Hepatocyte (in vitro differentiated cells): Measurements from ENCODE around the gene CYTL1. TPM values are rescaled to one million over a fixed set of nuclear protein-coding genes. Genes with fewer than 3 reads are reported as not detected.

ENCODE experiments used
- DNase-seq: peaks from one replicate; pipeline ENCODE4 v3.0.0-alpha.2; 2016; ENCODE audit warnings: low spot score
- H2AFZ ChIP-seq: fragments of 200-600 bp; sonication (generic); 2 replicates; pipeline ENCODE4 v1.6.0; 2016; ENCODE audit warnings: antibody characterized with exemption, mild to moderate bottlenecking
- H3K27ac ChIP-seq: fragments of 200-600 bp; sonication (generic); 2 replicates; pipeline ENCODE4 v1.5.1; 2016; ENCODE audit warnings: mild to moderate bottlenecking
- H3K27me3 ChIP-seq: fragments of 200-600 bp; sonication (generic); 2 replicates; pipeline ENCODE4 v1.6.1; 2016
- H3K36me3 ChIP-seq: fragments of 200-600 bp; sonication (generic); replicated peaks from 2 replicates; pipeline ENCODE4 v1.5.1; 2016; ENCODE audit warnings: low read depth; ENCODE audit not compliant: insufficient read depth
- H3K4me1 ChIP-seq: fragments of 200-600 bp; sonication (generic); 2 replicates; pipeline ENCODE4 v1.5.1; 2016; ENCODE audit warnings: mild to moderate bottlenecking, moderate library complexity; ENCODE audit not compliant: insufficient read depth
- H3K4me2 ChIP-seq: fragments of 200-600 bp; sonication (generic); 2 replicates; pipeline ENCODE4 v1.6.0; 2016
- H3K4me3 ChIP-seq: fragments of 200-600 bp; sonication (generic); 2 replicates; pipeline ENCODE4 v1.5.1; 2016; ENCODE audit warnings: mild to moderate bottlenecking
- H3K79me2 ChIP-seq: fragments of 200-600 bp; sonication (generic); 2 replicates; pipeline ENCODE4 v1.6.0; 2017; ENCODE audit warnings: mild to moderate bottlenecking
- H3K9me2 ChIP-seq: fragments of 200-600 bp; sonication (generic); replicated peaks from 2 replicates; pipeline ENCODE4 v1.6.0; 2017; ENCODE audit warnings: mild to moderate bottlenecking; ENCODE audit not compliant: insufficient read depth
- H3K9me3 ChIP-seq: fragments of 200-600 bp; sonication (generic); 2 replicates; pipeline ENCODE4 v1.5.1; 2016; ENCODE audit warnings: low read depth, mild to moderate bottlenecking
- H4K20me1 ChIP-seq: fragments of 200-600 bp; sonication (generic); 2 replicates; pipeline ENCODE4 v1.6.0; 2016; ENCODE audit warnings: mild to moderate bottlenecking; ENCODE audit not compliant: insufficient read depth, poor library complexity, severe bottlenecking
- CTCF ChIP-seq: fragments of 200-600 bp; sonication (generic); IDR thresholded peaks from 2 replicates; pipeline ENCODE4 v1.5.1; 2016; ENCODE audit warnings: antibody characterized with exemption, mild to moderate bottlenecking; ENCODE audit not compliant: poor library complexity
- EZH2 ChIP-seq: fragments of 200-600 bp; sonication (generic); IDR thresholded peaks from 2 replicates; pipeline ENCODE4 v1.6.1; 2016; ENCODE audit warnings: antibody characterized with exemption, mild to moderate bottlenecking, borderline replicate concordance
- EZH2phosphoT487 ChIP-seq: fragments of 200-600 bp; sonication (generic); IDR thresholded peaks from one replicate; pipeline ENCODE4 v1.6.1; 2018; ENCODE audit warnings: antibody characterized with exemption, mild to moderate bottlenecking, low read depth, moderate library complexity; ENCODE audit not compliant: unreplicated experiment, severe bottlenecking
- WGBS: methylation state at CpG from one replicate; pipeline ENCODE4 v1.1.6; 2016; ENCODE audit warnings: low lambda C conversion rate; ENCODE audit errors: missing lambda C conversion rate; 5-methylcytosine and 5-hydroxymethylcytosine counted together
- polyA plus RNA-seq: library from polyadenylated mRNA; unstranded; fragments of >200 nt; fragmentation: Nextera tagmentation; extraction: Ambion mirVana; gene quantifications from 2 replicates; pipeline ENCODE4 v1.2.1, GENCODE V29; 2016
- total RNA-seq: library from RNA; depleted of rRNA; stranded (reverse); fragments of >200 nt; gene quantifications from 2 replicates; pipeline ENCODE4 v1.2.3, GENCODE V29; 2014

The CYTL1 gene
- total and polyA plus RNA-seq, 2 experiments from 2014 or later, result 37.4 to 55.4 TPM

DNA sequence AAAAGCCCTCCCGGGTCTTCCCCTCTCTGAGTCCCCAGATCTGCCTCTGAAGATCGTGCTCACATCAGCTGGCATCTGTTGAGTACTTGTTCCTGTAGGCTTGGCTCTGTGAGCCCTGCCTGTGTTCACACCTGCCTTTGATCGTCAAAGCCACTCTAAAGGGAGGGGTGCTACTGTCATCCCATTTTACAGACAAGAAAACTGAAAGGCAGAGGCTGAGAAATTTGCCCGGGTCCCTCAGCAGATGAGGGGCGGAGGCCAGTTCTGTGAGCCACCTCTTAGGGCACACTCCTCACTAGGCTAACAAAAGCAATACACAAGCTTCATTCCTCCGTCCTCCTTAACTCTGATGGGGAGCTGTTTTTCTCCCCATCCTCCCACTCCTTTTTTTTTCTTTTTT lies 655 bp downstream of the CYTL1 start:
- H3K79me2 ChIP-seq, result no peaks in the 10 kb centered on the region
- H3K27ac ChIP-seq, result peak overlapping the region; percentile 6
- H3K4me1 ChIP-seq, result no peaks in the 10 kb centered on the region
- no peak for DNase-seq
- no peak overlapping the region for H2AFZ ChIP-seq
- no peaks in the 10 kb centered on the region for H3K36me3 ChIP-seq
- no peaks in the 10 kb centered on the region for H3K9me2 ChIP-seq
- no peak overlapping the region for H3K4me3 ChIP-seq
- H3K9me3 ChIP-seq, result no peaks in the 10 kb centered on the region
- WGBS, result 50% methylated on average over 6 of the region's 6 CpGs
- TF ChIP-seq CTCF (no peak), EZH2phosphoT487 (no peak), EZH2 (no peak)
- peaks cover 5% of the 10 kb centered on the region for H3K27me3 ChIP-seq
- H4K20me1 ChIP-seq, result no peaks in the 10 kb centered on the region
- H3K4me2 ChIP-seq, result peak overlapping the region; percentile 73

DNA sequence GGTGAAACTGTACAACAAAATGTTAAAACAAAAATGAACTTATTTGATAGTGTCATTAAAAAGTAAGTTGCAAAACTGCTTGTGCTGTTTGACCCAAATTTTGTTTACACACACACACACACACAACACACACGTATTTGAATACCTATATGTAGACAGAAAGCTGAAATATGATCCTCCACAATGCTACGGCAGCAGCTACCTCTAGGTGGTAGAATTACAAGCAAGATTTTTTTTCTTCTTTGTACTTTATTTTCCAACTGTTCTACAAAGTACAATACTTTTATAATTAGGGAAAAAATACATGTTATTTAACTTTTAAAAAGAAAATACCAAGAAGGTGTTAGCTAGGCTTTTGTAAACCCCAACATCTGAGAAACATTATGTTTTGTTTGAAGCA lies 1.2 kb downstream of the CYTL1 start:
- TF ChIP-seq EZH2, result no peak
- TF ChIP-seq CTCF, result peak; percentile 33
- Histone ChIP-seq H3K27me3 (peaks cover 5% of the 10 kb centered on the region), H2AFZ (no peak overlapping the region), H3K4me2 (peak overlapping the region; percentile 73), H3K9me3 (no peaks in the 10 kb centered on the region), H3K9me2 (no peaks in the 10 kb centered on the region), H3K27ac (peak overlapping the region; percentile 6), H3K79me2 (no peaks in the 10 kb centered on the region), H3K36me3 (no peaks in the 10 kb centered on the region), H3K4me3 (no peak overlapping the region), H4K20me1 (no peaks in the 10 kb centered on the region), H3K4me1 (no peaks in the 10 kb centered on the region)
- 24% methylated on average over 2 of the region's 2 CpGs for WGBS
- no peak for DNase-seq

DNA sequence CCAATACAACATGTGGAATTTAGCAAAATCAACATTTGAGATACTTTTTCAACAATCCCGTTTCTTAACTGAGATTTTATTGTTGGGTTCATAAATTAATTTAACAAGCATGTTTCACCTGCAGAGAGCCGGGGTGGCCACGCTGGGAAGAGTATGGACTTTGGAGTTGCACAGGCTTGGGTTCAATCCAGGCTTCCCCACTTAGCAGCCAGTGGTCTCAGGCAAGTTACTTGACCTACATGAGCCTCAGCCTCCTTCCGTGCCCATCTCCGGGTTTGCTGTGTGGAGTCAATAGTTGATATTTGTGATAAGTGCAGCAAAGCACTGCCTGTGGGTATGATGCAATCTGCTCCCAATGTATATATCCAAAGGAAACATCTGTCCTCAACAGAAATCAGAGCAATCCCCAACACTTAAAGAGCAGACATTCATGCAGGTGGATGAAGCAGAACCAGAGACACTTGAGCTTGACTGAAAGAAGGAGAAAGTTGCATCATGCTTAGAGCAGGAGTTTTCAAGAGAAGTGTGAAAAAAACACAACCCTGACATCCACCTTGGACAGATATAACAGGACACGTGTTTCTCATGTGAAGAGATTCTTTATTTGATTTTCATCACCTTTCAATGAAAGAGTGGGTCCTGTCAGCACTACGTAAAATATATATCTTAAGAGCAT lies 5.1 kb downstream of the CYTL1 start:
- Histone ChIP-seq H3K4me1 (no peaks in the 10 kb centered on the region), H3K36me3 (no peaks in the 10 kb centered on the region), H3K79me2 (no peaks in the 10 kb centered on the region), H3K4me2 (no peak overlapping the region), H4K20me1 (no peaks in the 10 kb centered on the region), H2AFZ (no peak overlapping the region), H3K9me2 (no peaks in the 10 kb centered on the region), H3K27me3 (peaks cover 9% of the 10 kb centered on the region), H3K4me3 (no peak overlapping the region), H3K27ac (no peak overlapping the region), H3K9me3 (no peaks in the 10 kb centered on the region)
- TF ChIP-seq EZH2phosphoT487, result no peak
- TF ChIP-seq EZH2, result no peak
- TF ChIP-seq CTCF, result no peak
- 76% methylated on average over 7 of the region's 7 CpGs for WGBS
- no peak for DNase-seq
